Stimulated activated CD4-positive, alpha-beta T cell treated with anti-CD3 and anti-CD28 coated beads, Interleukin-15, amount 100 ng/mL, for 1 hour (primary cell): ENCODE measurements around the gene SAAL1.
"Not testable (repeated sequence)": the region's sequence is repeated elsewhere in the genome, so short reads cannot be mapped to it uniquely, and the experiment has no call there.

Source experiments
- DNase-seq, 2 donors: peaks; one replicate each; pipeline ENCODE4 v3.0.0-alpha.2; 2020; ENCODE audit warnings: low read depth in 1 of 2, low spot score in 1 of 2

The SAAL1 gene

GRCh38 chr11:18105802-18106574 is at the start of gene SAAL1:
Gene SAAL1, minus strand, starts transcription at chr11:18106082. Its CDS starts 41 bp downstream, at chr11:18106041.
- peak; percentile 76 to 84 for DNase-seq

GRCh38 chr11:18151581-18151980 is 45.7 kb upstream of the SAAL1 start:
- DNase-seq = no peak

GRCh38 chr11:18145837-18146236 is 40.0 kb upstream of the SAAL1 start:
- DNase-seq = no peak

- no peak for DNase-seq
Observed at GRCh38 chr11:18145025-18145424, 39.1 kb upstream of the SAAL1 start.

- no peak for DNase-seq
Observed at GRCh38 chr11:18144243-18144642, 38.4 kb upstream of the SAAL1 start.

GRCh38 chr11:18140145-18140544 is 34.3 kb upstream of the SAAL1 start:
- no peak for DNase-seq

- no peak for DNase-seq
Observed at GRCh38 chr11:18137186-18137800, 31.4 kb upstream of the SAAL1 start.

- no peak for DNase-seq
Observed at GRCh38 chr11:18135308-18135707, 29.4 kb upstream of the SAAL1 start.

GRCh38 chr11:18132341-18132740 is 26.5 kb upstream of the SAAL1 start, which contains the start of gene MRGPRX3:
Gene MRGPRX3, plus strand, starts transcription at chr11:18132571. Its CDS starts 4,632 bp downstream, at chr11:18137203.
- no peak for DNase-seq

- not testable (repeated sequence) for DNase-seq
Observed at GRCh38 chr11:18131115-18131514, 25.2 kb upstream of the SAAL1 start.

GRCh38 chr11:18121331-18121828 is 15.5 kb upstream of the SAAL1 start:
- not testable (repeated sequence) for DNase-seq

- DNase-seq = peak; percentile 29 to 30
Observed at GRCh38 chr11:18115360-18116127, 9.7 kb upstream of the SAAL1 start.

GRCh38 chr11:18111005-18111404 is 5.1 kb upstream of the SAAL1 start:
- no peak for DNase-seq

- no peak for DNase-seq
Observed at GRCh38 chr11:18108254-18108653, 2.4 kb upstream of the SAAL1 start.

- DNase-seq = no peak
Observed at GRCh38 chr11:18106688-18107087, 806 bp upstream of the SAAL1 start.

- no peak for DNase-seq
Observed at GRCh38 chr11:18105086-18105801, 638 bp downstream of the SAAL1 start.

- no peak for DNase-seq
Observed at GRCh38 chr11:18100926-18101656, 4.8 kb downstream of the SAAL1 start.

- no peak for DNase-seq
Observed at GRCh38 chr11:18093959-18094358, 11.9 kb downstream of the SAAL1 start.

GRCh38 chr11:18091731-18092130 is 14.2 kb downstream of the SAAL1 start:
- DNase-seq = no peak

GRCh38 chr11:18088966-18089365 is 16.9 kb downstream of the SAAL1 start:
- no peak for DNase-seq
